ENCODE measurements around the gene AUTS2. TPM values are rescaled to one million over a fixed set of nuclear protein-coding genes. Genes with fewer than 3 reads are reported as not detected.

AUTS2 gene
- polyA plus RNA-seq, 1 donor (not counting 4 experiments of a cell fraction or from before 2014, with no cell fraction given): 4.7 TPM

- no peak for TF ChIP-seq CTCF (optimal IDR thresholded peaks at IDR 0.05 in 1 of 3, IDR thresholded peaks at IDR 0.05 in 1 of 3, conservative IDR thresholded peaks at IDR 0.05 in 1 of 3; ENCODE audit: extremely low read depth in 1 of 3, insufficient read depth in 2 of 3, low read length in 3 of 3)
- TF ChIP-seq EZH2 (IDR thresholded peaks at IDR 0.05; ENCODE audit: low read length): no peak
- Histone ChIP-seq H3K36me3 (ENCODE audit: control insufficient read depth in 2 of 2, extremely low read depth in 1 of 2, insufficient read depth in 2 of 2, low read length in 2 of 2) (no peaks in the 10 kb centered on the region), H3K4me1 (ENCODE audit: control insufficient read depth, extremely low read depth, insufficient read depth, low read length) (no peaks in the 10 kb centered on the region), H3K27ac (ENCODE audit: control insufficient read depth, insufficient read depth, low read length) (no peak overlapping the region), H3K79me2 (ENCODE audit: control insufficient read depth, insufficient read depth, low read length) (no peaks in the 10 kb centered on the region), H3K9ac (ENCODE audit: control insufficient read depth, extremely low read depth, insufficient read depth, low read length) (no peak overlapping the region), H2AFZ (ENCODE audit: control insufficient read depth, low read length) (no peak overlapping the region), H3K4me2 (ENCODE audit: control insufficient read depth, extremely low read depth, insufficient read depth, low read depth, low read length) (no peak overlapping the region), H4K20me1 (ENCODE audit: control insufficient read depth, extremely low read depth, insufficient read depth, low read length) (no peaks in the 10 kb centered on the region), H3K4me3 (ENCODE audit: control insufficient read depth in 2 of 3, extremely low read depth in 1 of 3, insufficient read depth in 2 of 3, low read depth in 1 of 3, low read length in 3 of 3) (no peak overlapping the region), H3K9me3 (ENCODE audit: control insufficient read depth, low read depth, low read length) (no peaks in the 10 kb centered on the region), H3K27me3 (ENCODE audit: control insufficient read depth, extremely low read depth, insufficient read depth, low read length) (no peaks in the 10 kb centered on the region), H3K9me1 (ENCODE audit: control insufficient read depth, extremely low read depth, insufficient read depth, low read length) (no peaks in the 10 kb centered on the region)
- FAIRE-seq: no peak
- DNase-seq (ENCODE audit: low read depth, low spot score): no peak
- dilution Hi-C loops (cut with MboI; ENCODE audit: extremely low pct_ligation_motif_present, low sequenced_read_pairs): no loop called here
Observed at GRCh38 chr7:69620650-69621049, 22.4 kb downstream of the AUTS2 start.

GRCh38 chr7:69622014-69622835 lies 23.9 kb downstream of the AUTS2 start:
- H4K20me1 ChIP-seq (ENCODE audit: control insufficient read depth, extremely low read depth, insufficient read depth, low read length): no peaks in the 10 kb centered on the region
- FAIRE-seq (no peak), DNase-seq (ENCODE audit: low read depth, low spot score) (no peak)
- no peaks in the 10 kb centered on the region for H3K79me2 ChIP-seq (ENCODE audit: control insufficient read depth, insufficient read depth, low read length)
- TF ChIP-seq EZH2 (IDR thresholded peaks at IDR 0.05; ENCODE audit: low read length): no peak
- no peak for TF ChIP-seq CTCF (optimal IDR thresholded peaks at IDR 0.05 in 1 of 3, IDR thresholded peaks at IDR 0.05 in 1 of 3, conservative IDR thresholded peaks at IDR 0.05 in 1 of 3; ENCODE audit: extremely low read depth in 1 of 3, insufficient read depth in 2 of 3, low read length in 3 of 3)
- H3K36me3 ChIP-seq (ENCODE audit: control insufficient read depth in 2 of 2, extremely low read depth in 1 of 2, insufficient read depth in 2 of 2, low read length in 2 of 2): no peaks in the 10 kb centered on the region
- no peak overlapping the region for H3K4me3 ChIP-seq (ENCODE audit: control insufficient read depth in 2 of 3, extremely low read depth in 1 of 3, insufficient read depth in 2 of 3, low read depth in 1 of 3, low read length in 3 of 3)
- no peaks in the 10 kb centered on the region for H3K9me3 ChIP-seq (ENCODE audit: control insufficient read depth, low read depth, low read length)
- H3K9ac ChIP-seq (ENCODE audit: control insufficient read depth, extremely low read depth, insufficient read depth, low read length): no peak overlapping the region
- H3K27ac ChIP-seq (ENCODE audit: control insufficient read depth, insufficient read depth, low read length): no peak overlapping the region
- no peaks in the 10 kb centered on the region for H3K9me1 ChIP-seq (ENCODE audit: control insufficient read depth, extremely low read depth, insufficient read depth, low read length)
- no peaks in the 10 kb centered on the region for H3K4me1 ChIP-seq (ENCODE audit: control insufficient read depth, extremely low read depth, insufficient read depth, low read length)
- no peaks in the 10 kb centered on the region for H3K27me3 ChIP-seq (ENCODE audit: control insufficient read depth, extremely low read depth, insufficient read depth, low read length)
- H3K4me2 ChIP-seq (ENCODE audit: control insufficient read depth, extremely low read depth, insufficient read depth, low read depth, low read length): no peak overlapping the region
- H2AFZ ChIP-seq (ENCODE audit: control insufficient read depth, low read length): no peak overlapping the region
- dilution Hi-C loops (cut with MboI; ENCODE audit: extremely low pct_ligation_motif_present, low sequenced_read_pairs): no loop called here
